Suprapubic skin (tissue), 4 donors: ENCODE measurements around the gene IL17REL. TPM values are rescaled to one million over a fixed set of nuclear protein-coding genes. Genes with fewer than 3 reads are reported as not detected.
A peak's percentile ranks its signal among the peaks of the same experiment; 100 is the strongest.

ENCODE experiments used
- DNase-seq, 2 donors: peaks; one replicate each; pipeline ENCODE4 v3.0.0-alpha.2; 2019; ENCODE audit warnings: low spot score in 2 of 2
- H3K27ac ChIP-seq: fragments of 200-600 bp; sonication (generic); one replicate; pipeline ENCODE4 v1.5.1; 2019
- H3K27me3 ChIP-seq: fragments of 200-600 bp; sonication (generic); one replicate; pipeline ENCODE4 v1.5.1; 2019
- H3K36me3 ChIP-seq: fragments of 200-600 bp; sonication (generic); one replicate; pipeline ENCODE4 v1.5.1; 2019
- H3K4me1 ChIP-seq: fragments of 200-600 bp; sonication (generic); one replicate; pipeline ENCODE4 v1.5.1; 2019
- H3K4me3 ChIP-seq: fragments of 200-600 bp; sonication (generic); one replicate; pipeline ENCODE4 v1.5.1; 2019; ENCODE audit warnings: mild to moderate bottlenecking
- H3K9me3 ChIP-seq: fragments of 200-600 bp; sonication (generic); one replicate; pipeline ENCODE4 v1.5.1; 2019
- EP300 ChIP-seq: sonication (generic); formaldehyde crosslinking; IDR thresholded peaks from one replicate; pipeline ENCODE4 v1.6.1; 2017; ENCODE audit warnings: antibody characterized with exemption
- POLR2A ChIP-seq, 2 donors: fragments of 450-650 bp; IDR thresholded peaks; one replicate each; pipeline ENCODE4 v1.6.1; 2017; ENCODE audit warnings: antibody characterized with exemption in 2 of 2, mild to moderate bottlenecking in 2 of 2, moderate library complexity in 2 of 2
- POLR2AphosphoS5 ChIP-seq, 3 donors: sonication (generic); formaldehyde crosslinking; IDR thresholded peaks; one replicate each; pipeline ENCODE4 v1.6.1; 2017; ENCODE audit warnings: antibody characterized with exemption in 3 of 3
- WGBS: methylation state at CpG from one replicate; pipeline ENCODE4 v1.1.5; 2018; 5-methylcytosine and 5-hydroxymethylcytosine counted together
- total RNA-seq, 4 donors: library from RNA; depleted of rRNA; stranded (reverse); fragments of >200 nt; gene quantifications; one replicate each; pipeline ENCODE4 v1.1.0, GENCODE V29; 2016
- TF ChIP-seq, protein P1 (sequence below), 2 donors: fragments of 200-600 bp in 1 of 2; fragments of 450-650 bp in 1 of 2; sonication (generic) in 1 of 2; IDR thresholded peaks; one replicate each; pipeline ENCODE4 v1.5.1; 2016 to 2019; ENCODE audit warnings: antibody characterized with exemption in 2 of 2, mild to moderate bottlenecking in 1 of 2, moderate library complexity in 1 of 2

IL17REL gene
- total RNA-seq, 4 donors from 2014 or later, result not detected

DNA sequence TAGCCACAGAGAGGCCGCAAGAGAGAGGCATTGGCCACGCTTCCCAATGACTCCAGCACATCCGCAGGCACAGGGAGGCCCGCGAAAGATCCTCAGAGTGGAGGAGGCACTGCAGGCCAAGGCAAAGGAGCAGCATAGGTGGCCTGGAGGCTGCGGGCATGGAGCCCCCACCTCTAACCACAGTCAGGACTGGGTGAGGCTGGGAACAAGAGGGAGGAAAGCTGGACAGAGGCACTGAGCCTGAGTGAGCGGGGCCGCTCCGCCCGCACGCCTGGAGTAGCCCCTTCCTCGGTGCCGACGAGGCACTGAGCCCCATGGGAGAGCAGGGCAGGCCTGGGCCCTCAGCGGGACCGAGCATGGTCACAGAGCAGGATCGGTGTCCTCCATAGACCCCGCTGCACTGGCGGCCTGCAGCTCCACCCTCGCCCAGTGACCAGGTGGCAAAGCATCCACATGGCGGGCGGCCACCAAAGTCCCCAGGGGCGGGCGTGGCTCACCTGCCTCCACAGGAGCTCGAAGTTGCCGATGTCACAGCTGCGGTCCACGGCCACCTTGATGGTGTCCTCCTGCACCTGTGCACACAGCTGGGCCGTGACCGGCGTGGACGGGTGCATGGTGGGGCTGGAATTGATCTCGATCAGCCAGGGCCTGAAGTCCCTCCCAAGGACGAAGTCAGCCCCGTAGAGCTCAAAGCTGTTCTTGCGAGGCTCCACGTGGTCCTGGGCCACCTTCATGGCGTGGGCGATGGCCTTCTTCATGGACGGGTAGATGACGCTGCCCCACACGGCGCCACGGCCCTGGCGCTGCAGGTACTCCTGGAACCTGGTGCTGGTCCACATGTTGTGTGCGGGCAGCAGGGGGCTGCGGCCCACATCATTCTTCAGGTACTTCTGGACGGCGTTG lies 18.9 kb upstream of the IL17REL start:
- H3K27me3 ChIP-seq, result peaks cover 54% of the 10 kb centered on the region
- TF ChIP-seq EP300 (no peak), POLR2A (IDR thresholded peaks at IDR 0.05) (no peak), POLR2AphosphoS5 (IDR thresholded peaks at IDR 0.05) (no peak)
- TF ChIP-seq, protein P1, sequence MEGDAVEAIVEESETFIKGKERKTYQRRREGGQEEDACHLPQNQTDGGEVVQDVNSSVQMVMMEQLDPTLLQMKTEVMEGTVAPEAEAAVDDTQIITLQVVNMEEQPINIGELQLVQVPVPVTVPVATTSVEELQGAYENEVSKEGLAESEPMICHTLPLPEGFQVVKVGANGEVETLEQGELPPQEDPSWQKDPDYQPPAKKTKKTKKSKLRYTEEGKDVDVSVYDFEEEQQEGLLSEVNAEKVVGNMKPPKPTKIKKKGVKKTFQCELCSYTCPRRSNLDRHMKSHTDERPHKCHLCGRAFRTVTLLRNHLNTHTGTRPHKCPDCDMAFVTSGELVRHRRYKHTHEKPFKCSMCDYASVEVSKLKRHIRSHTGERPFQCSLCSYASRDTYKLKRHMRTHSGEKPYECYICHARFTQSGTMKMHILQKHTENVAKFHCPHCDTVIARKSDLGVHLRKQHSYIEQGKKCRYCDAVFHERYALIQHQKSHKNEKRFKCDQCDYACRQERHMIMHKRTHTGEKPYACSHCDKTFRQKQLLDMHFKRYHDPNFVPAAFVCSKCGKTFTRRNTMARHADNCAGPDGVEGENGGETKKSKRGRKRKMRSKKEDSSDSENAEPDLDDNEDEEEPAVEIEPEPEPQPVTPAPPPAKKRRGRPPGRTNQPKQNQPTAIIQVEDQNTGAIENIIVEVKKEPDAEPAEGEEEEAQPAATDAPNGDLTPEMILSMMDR (IDR thresholded peaks at IDR 0.05), result no peak
- WGBS, result 85% methylated on average over 14 of the region's 49 CpGs

DNA sequence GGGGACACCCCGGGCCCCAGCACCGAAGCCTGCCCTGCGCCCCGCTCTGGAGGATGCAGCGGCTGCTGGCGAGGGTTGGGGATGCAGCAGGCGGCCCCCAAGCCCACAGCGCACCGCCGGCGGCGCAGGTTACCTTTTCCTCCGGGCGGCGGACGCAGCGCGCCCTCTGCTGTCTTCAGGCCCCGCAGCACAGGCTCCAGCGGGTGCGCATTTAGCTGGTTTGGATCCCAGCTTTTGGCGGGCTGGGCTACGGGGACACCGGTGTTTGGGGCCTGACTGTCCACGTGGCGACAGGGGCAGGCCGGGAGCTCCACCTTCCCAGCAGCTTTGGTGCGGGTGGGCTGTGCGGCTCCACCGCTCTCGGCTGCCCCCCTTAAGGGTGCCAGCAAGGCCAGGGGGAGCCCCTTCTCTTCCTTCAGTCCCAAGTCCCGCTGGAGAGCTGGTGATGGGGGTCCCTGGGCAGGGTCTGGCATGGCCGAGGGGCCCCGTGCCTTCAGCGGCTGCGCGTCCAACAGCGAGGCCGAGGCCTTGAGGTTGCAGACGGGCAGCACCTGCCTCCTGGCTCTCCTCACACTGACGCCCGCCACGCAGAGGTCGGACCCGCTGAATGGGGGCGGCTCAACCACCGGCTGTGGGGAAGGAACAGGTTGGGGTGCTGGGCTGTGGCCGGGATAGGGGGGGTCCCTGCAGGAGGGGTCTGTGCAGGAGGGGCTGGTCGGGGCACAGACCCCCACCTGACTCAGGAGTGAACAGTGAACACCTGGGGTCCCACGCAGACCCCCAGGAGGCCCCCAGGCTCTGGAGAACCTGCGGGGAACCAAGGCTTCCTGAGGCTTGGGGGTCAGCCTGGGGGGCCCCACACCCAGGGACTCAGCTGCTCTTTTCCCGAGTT lies 18.0 kb upstream of the IL17REL start:
- 80% methylated on average over 1 of the region's 52 CpGs for WGBS
- peaks cover 18% of the 10 kb centered on the region for H3K4me1 ChIP-seq
- no peak for DNase-seq
- no peak overlapping the region for H3K27ac ChIP-seq
- H3K36me3 ChIP-seq, result no peaks in the 10 kb centered on the region
- H3K27me3 ChIP-seq, result peaks cover 53% of the 10 kb centered on the region
- no peak overlapping the region for H3K4me3 ChIP-seq
- no peaks in the 10 kb centered on the region for H3K9me3 ChIP-seq
- no peak for TF ChIP-seq POLR2AphosphoS5 (IDR thresholded peaks at IDR 0.05)
- TF ChIP-seq, protein P1 (IDR thresholded peaks at IDR 0.05), result peak; percentile 66 to 85

More for the DNA sequence above, 18.9 kb upstream of the IL17REL start:
- peak in 1 of 2 donors; percentile 76 for DNase-seq
- H3K36me3 ChIP-seq, result no peaks in the 10 kb centered on the region
- peaks cover 18% of the 10 kb centered on the region for H3K4me1 ChIP-seq
- H3K27ac ChIP-seq, result no peak overlapping the region
- no peaks in the 10 kb centered on the region for H3K9me3 ChIP-seq
- H3K4me3 ChIP-seq, result no peak overlapping the region

DNA sequence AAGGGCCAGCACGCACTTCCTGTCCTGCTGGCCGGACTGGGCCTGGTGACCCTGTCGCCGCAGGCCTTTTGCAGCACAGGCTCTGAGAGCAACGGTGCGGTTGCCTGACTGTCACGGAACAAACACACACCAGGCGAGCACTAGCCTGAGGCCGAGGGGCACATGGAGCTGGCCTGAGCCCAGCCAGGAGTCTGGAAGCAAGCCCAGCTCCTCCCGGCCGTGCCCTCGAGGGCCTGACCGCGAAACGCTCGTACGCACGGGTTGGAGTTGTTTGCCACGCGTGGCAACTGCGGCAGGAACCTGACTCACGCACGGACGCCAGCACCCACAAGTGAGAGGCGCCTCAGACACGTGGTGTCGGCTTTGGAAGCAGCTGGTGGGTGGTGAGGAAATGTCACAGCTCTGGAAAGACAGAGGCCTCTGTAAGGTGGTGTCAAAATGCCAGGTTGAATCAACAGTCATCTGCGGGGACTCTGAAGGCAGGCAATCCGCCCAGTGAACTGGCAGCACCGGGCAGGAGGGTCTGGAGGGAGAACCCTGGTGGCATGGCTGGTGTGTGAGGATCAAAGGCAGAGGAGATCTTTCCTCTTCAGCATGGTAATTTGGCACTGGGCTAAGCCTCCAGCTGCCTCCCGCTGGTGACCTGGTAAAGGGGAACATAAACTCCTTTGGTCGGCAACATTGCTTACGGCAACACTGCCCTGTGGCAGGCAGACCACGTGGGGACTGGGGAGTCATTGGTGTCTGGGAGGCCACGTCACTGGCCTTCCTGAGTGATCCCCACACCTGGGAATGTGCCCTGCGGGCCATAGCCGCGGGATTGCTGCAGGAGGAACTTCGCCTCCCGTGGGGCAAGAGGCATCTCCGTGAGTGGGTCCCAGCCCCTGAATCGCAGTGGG lies 15.3 kb upstream of the IL17REL start:
- peaks cover 18% of the 10 kb centered on the region for H3K4me1 ChIP-seq
- H3K27me3 ChIP-seq, result peaks cover 43% of the 10 kb centered on the region
- peak; percentile 69 to 79 for DNase-seq
- WGBS, result 57% methylated on average over 25 of the region's 42 CpGs
- no peaks in the 10 kb centered on the region for H3K9me3 ChIP-seq
- no peak for TF ChIP-seq POLR2A (IDR thresholded peaks at IDR 0.05)
- no peak for TF ChIP-seq EP300
- peak in 2 of 3 donors; percentile 10 to 30 for TF ChIP-seq POLR2AphosphoS5 (IDR thresholded peaks at IDR 0.05)
- TF ChIP-seq, protein P1 (IDR thresholded peaks at IDR 0.05), result no peak
- no peak overlapping the region for H3K27ac ChIP-seq
- no peak overlapping the region for H3K4me3 ChIP-seq
- no peaks in the 10 kb centered on the region for H3K36me3 ChIP-seq

DNA sequence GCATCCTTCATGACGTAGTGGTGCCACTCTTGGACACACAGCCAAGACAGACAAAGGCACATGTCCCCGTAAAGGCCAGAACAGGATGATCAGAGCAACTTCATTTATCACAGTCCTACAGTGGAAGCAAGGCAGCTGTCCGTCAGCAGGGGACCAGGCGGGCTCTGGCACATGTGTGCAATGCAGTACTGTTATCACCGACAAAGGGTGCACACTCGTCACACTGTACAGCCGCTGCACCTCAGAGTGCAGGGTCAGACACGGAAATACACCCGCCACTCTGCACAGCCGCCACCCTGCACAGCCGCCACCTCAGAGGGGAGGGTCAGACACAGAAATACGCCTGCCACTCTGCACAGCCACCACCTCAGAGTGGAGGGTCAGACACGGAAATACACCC lies 13.4 kb upstream of the IL17REL start:
- no peak overlapping the region for H3K27ac ChIP-seq
- no peaks in the 10 kb centered on the region for H3K9me3 ChIP-seq
- H3K4me1 ChIP-seq, result peaks cover 18% of the 10 kb centered on the region
- H3K4me3 ChIP-seq, result no peak overlapping the region
- DNase-seq, result no peak
- WGBS, result 90% methylated on average over 3 of the region's 13 CpGs
- H3K27me3 ChIP-seq, result peaks cover 29% of the 10 kb centered on the region
- TF ChIP-seq POLR2AphosphoS5 (IDR thresholded peaks at IDR 0.05), result no peak
- TF ChIP-seq, protein P1 (IDR thresholded peaks at IDR 0.05), result no peak
- H3K36me3 ChIP-seq, result no peaks in the 10 kb centered on the region
